ENCODE results near the gene KAZN.

The KAZN gene

DNA sequence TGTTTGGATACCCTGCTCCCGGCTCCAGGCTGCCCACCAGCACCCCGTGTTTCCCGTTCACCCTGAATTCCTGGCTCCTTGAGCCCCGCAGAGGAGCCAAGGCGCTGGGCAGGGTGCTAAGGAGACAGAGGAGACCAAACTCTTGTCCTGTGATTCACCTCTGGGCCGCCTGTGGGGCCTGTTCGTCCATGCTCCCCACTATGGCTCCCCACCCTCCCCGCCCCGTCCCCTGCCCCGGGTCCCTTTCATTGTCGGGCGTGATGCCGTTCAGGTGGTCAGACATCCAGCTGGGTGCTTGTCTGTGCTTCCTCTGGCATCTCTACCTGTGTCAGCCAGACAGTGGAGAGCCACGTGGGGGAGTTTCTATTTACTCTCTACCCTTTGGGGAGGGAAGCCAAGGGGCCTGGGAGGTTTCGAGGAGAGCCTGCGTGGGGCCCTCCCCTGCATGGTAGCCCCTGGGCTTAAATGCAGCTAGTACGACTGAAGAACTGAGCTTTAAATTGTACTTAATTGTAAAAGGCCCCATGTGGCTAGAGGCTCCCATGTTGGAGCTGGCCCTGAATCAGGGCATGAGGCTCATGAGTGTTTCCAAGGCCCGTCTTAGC, 333.7 kb downstream of the KAZN start:
- H4K8ac ChIP-seq (ENCODE audit: low read length) = no peak overlapping the region
- no peak overlapping the region for H3K4ac ChIP-seq (ENCODE audit: low read depth in 1 of 2, low read length in 2 of 2)
- no peak overlapping the region for H2BK120ac ChIP-seq (ENCODE audit: low read depth, low read length)
- no peak overlapping the region for H3K23ac ChIP-seq (ENCODE audit: low read length in 2 of 2)
- H2BK12ac ChIP-seq (ENCODE audit: low read length in 2 of 2) = no peak overlapping the region
- H3K4me3 ChIP-seq (ENCODE audit: insufficient read depth in 1 of 2, low read depth in 1 of 2, low read length in 2 of 2) = no peak overlapping the region
- WGBS = 96% methylated on average over 18 of the region's 18 CpGs
- H2BK15ac ChIP-seq (ENCODE audit: low read depth, poor library complexity, severe bottlenecking) = no peak overlapping the region
- H3K14ac ChIP-seq (ENCODE audit: low read length in 2 of 2) = no peak overlapping the region
- H2BK5ac ChIP-seq (ENCODE audit: low read depth, low read length, poor library complexity, severe bottlenecking) = no peak overlapping the region
- no peak overlapping the region for H3K4me2 ChIP-seq (ENCODE audit: low read length, poor library complexity, severe bottlenecking)
- H3K27ac ChIP-seq (ENCODE audit: low read length, poor library complexity, severe bottlenecking) = no peak overlapping the region
- no peaks in the 10 kb centered on the region for H3K9me3 ChIP-seq (ENCODE audit: control insufficient read depth, low read length)
- no peak overlapping the region for H3K9ac ChIP-seq (ENCODE audit: low read length)
- DNase-seq = no peak
- H3K4me1 ChIP-seq (ENCODE audit: control insufficient read depth, insufficient read depth, low read depth, low read length) = peaks cover 21% of the 10 kb centered on the region
- no peak overlapping the region for H2AK5ac ChIP-seq (ENCODE audit: low read length, severe bottlenecking)
- no peak overlapping the region for H4K91ac ChIP-seq (ENCODE audit: low read length)
- H2AFZ ChIP-seq (ENCODE audit: low read depth, low read length) = no peak overlapping the region
- H3K18ac ChIP-seq (ENCODE audit: low read depth in 1 of 2, low read length in 2 of 2) = no peak overlapping the region
- peaks cover 48% of the 10 kb centered on the region for H3K79me1 ChIP-seq (replicated peaks; ENCODE audit: low read length, poor library complexity, severe bottlenecking)
- peaks cover 0 to 15% of the 10 kb centered on the region in 2 experiments for H3K36me3 ChIP-seq (ENCODE audit: control insufficient read depth in 1 of 2, insufficient read depth in 2 of 2, low read depth in 1 of 2, low read length in 2 of 2)
- H3K27me3 ChIP-seq (ENCODE audit: control insufficient read depth in 1 of 2, insufficient read depth in 1 of 2, low read length in 2 of 2) = no peaks in the 10 kb centered on the region

DNA sequence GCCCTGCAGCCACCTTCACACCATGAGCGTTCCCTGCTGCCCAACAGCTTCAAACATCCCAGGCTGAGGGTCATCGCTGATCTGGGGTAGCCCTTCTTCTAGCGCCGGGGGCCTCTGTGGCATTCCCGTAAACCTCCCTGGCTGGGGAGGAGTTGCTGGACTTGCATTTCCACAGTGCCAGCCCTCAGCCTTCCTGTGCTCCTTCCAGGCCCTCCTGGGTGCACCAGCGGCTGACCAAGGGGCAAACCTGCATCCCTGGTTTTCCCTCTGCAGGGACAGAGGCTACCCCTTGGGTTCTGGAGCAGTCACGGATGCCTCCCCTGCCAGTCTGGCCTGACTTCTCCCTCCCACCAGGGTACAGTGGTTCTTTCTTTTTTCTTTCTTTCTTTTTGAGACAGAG, 336.4 kb downstream of the KAZN start:
- H2AK5ac ChIP-seq (ENCODE audit: low read length, severe bottlenecking) = no peak overlapping the region
- peaks cover 24% of the 10 kb centered on the region for H3K4me1 ChIP-seq (ENCODE audit: control insufficient read depth, insufficient read depth, low read depth, low read length)
- H2AFZ ChIP-seq (ENCODE audit: low read depth, low read length) = no peak overlapping the region
- no peak overlapping the region for H3K9ac ChIP-seq (ENCODE audit: low read length)
- H3K14ac ChIP-seq (ENCODE audit: low read length in 2 of 2) = peak overlapping the region in 1 of 2 experiments; percentile 44
- peak overlapping the region in 1 of 2 experiments; percentile 12 for H2BK12ac ChIP-seq (ENCODE audit: low read length in 2 of 2)
- peaks cover 59% of the 10 kb centered on the region for H3K79me1 ChIP-seq (replicated peaks; ENCODE audit: low read length, poor library complexity, severe bottlenecking)
- H3K27ac ChIP-seq (ENCODE audit: low read length, poor library complexity, severe bottlenecking) = no peak overlapping the region
- H2BK15ac ChIP-seq (ENCODE audit: low read depth, poor library complexity, severe bottlenecking) = peak overlapping the region; percentile 26
- no peak overlapping the region for H2BK5ac ChIP-seq (ENCODE audit: low read depth, low read length, poor library complexity, severe bottlenecking)
- H3K18ac ChIP-seq (ENCODE audit: low read depth in 1 of 2, low read length in 2 of 2) = peak overlapping the region in 1 of 2 experiments; percentile 48
- H2BK120ac ChIP-seq (ENCODE audit: low read depth, low read length) = no peak overlapping the region
- peaks cover 0 to 25% of the 10 kb centered on the region in 2 experiments for H3K36me3 ChIP-seq (ENCODE audit: control insufficient read depth in 1 of 2, insufficient read depth in 2 of 2, low read depth in 1 of 2, low read length in 2 of 2)
- H4K91ac ChIP-seq (ENCODE audit: low read length) = peak overlapping the region; percentile 65
- no peaks in the 10 kb centered on the region for H3K9me3 ChIP-seq (ENCODE audit: control insufficient read depth, low read length)
- no peak overlapping the region for H3K4me2 ChIP-seq (ENCODE audit: low read length, poor library complexity, severe bottlenecking)
- peak overlapping the region; percentile 56 for H4K8ac ChIP-seq (ENCODE audit: low read length)
- H3K23ac ChIP-seq (ENCODE audit: low read length in 2 of 2) = no peak overlapping the region
- no peak for DNase-seq
- no peak overlapping the region for H3K4me3 ChIP-seq (ENCODE audit: insufficient read depth in 1 of 2, low read depth in 1 of 2, low read length in 2 of 2)
- peak overlapping the region in 1 of 2 experiments; percentile 44 for H3K4ac ChIP-seq (ENCODE audit: low read depth in 1 of 2, low read length in 2 of 2)
- WGBS = 98% methylated on average over 7 of the region's 7 CpGs
- H3K27me3 ChIP-seq (ENCODE audit: control insufficient read depth in 1 of 2, insufficient read depth in 1 of 2, low read length in 2 of 2) = no peaks in the 10 kb centered on the region

DNA sequence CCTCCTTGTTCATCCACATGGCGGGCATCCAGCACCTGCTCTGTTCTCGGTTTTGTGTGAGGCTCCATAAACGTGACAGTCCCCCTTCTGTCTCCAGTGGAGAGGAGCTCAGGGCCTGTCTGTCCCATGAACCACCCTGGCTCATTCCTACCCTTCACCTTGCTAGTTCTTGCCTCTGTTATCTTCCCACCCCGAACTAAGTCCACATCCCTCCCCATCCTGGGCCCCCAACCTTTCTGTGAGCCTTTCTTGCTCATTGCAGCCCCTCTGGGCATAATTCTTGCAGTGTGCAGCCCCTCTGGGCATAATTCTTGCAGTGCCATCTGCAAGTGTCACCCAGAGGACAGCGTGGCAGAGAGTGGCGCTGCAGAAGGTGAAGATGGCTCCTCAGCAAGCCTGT, 338.3 kb downstream of the KAZN start:
- peak overlapping the region in 1 of 2 experiments; percentile 28 for H3K18ac ChIP-seq (ENCODE audit: low read depth in 1 of 2, low read length in 2 of 2)
- H2BK12ac ChIP-seq (ENCODE audit: low read length in 2 of 2) = peak overlapping the region in 1 of 2 experiments; percentile 24
- H2BK15ac ChIP-seq (ENCODE audit: low read depth, poor library complexity, severe bottlenecking) = peak overlapping the region; percentile 80
- no peak overlapping the region for H3K14ac ChIP-seq (ENCODE audit: low read length in 2 of 2)
- no peak overlapping the region for H2AK5ac ChIP-seq (ENCODE audit: low read length, severe bottlenecking)
- peaks cover 0 to 19% of the 10 kb centered on the region in 2 experiments for H3K36me3 ChIP-seq (ENCODE audit: control insufficient read depth in 1 of 2, insufficient read depth in 2 of 2, low read depth in 1 of 2, low read length in 2 of 2)
- H3K4me3 ChIP-seq (ENCODE audit: insufficient read depth in 1 of 2, low read depth in 1 of 2, low read length in 2 of 2) = no peak overlapping the region
- H3K27ac ChIP-seq (ENCODE audit: low read length, poor library complexity, severe bottlenecking) = no peak overlapping the region
- no peak overlapping the region for H4K91ac ChIP-seq (ENCODE audit: low read length)
- H3K23ac ChIP-seq (ENCODE audit: low read length in 2 of 2) = peak overlapping the region in 1 of 2 experiments; percentile 41
- no peak overlapping the region for H3K4ac ChIP-seq (ENCODE audit: low read depth in 1 of 2, low read length in 2 of 2)
- no peaks in the 10 kb centered on the region for H3K27me3 ChIP-seq (ENCODE audit: control insufficient read depth in 1 of 2, insufficient read depth in 1 of 2, low read length in 2 of 2)
- H2BK120ac ChIP-seq (ENCODE audit: low read depth, low read length) = no peak overlapping the region
- H2BK5ac ChIP-seq (ENCODE audit: low read depth, low read length, poor library complexity, severe bottlenecking) = no peak overlapping the region
- no peak overlapping the region for H3K9ac ChIP-seq (ENCODE audit: low read length)
- H2AFZ ChIP-seq (ENCODE audit: low read depth, low read length) = no peak overlapping the region
- H3K9me3 ChIP-seq (ENCODE audit: control insufficient read depth, low read length) = no peaks in the 10 kb centered on the region
- H3K4me2 ChIP-seq (ENCODE audit: low read length, poor library complexity, severe bottlenecking) = no peak overlapping the region
- H3K79me1 ChIP-seq (replicated peaks; ENCODE audit: low read length, poor library complexity, severe bottlenecking) = peaks cover 58% of the 10 kb centered on the region
- 84% methylated on average over 6 of the region's 6 CpGs for WGBS
- peaks cover 23% of the 10 kb centered on the region for H3K4me1 ChIP-seq (ENCODE audit: control insufficient read depth, insufficient read depth, low read depth, low read length)
- no peak overlapping the region for H4K8ac ChIP-seq (ENCODE audit: low read length)
- no peak for DNase-seq

DNA sequence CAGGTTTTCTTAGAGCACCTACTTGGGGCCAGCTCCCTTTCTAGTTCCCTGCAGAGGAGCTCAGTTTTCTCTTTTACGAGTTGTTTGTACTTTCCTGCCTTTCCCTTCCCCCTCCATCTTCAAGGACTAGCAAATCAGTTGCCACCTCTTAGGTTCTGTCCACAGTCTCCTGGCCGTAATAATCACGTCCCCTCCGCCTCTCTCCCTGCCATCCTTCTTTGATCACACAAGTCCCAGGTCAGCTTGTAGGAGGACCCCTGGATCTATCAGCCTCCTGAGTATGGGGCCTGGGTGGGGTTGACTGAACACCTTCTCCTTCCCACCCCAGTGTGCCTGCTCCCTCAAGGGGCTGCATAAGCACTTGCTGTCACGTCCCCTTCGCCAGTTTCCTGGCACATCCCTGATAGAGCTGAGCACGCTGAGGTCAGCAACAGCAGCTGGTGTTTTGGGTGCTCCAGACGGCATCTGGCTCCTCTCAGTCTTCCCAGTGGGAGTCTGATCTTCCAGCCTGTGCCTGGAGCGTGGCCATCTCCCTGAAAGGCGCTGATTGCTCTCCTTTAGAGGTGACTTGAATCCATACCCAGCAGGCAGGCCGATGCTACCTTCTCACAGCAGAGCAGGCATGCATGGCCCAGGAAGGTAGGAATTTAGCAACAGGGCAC, 338.9 kb downstream of the KAZN start:
- Histone ChIP-seq H3K79me1 (replicated peaks; ENCODE audit: low read length, poor library complexity, severe bottlenecking) (peaks cover 59% of the 10 kb centered on the region), H3K4me2 (ENCODE audit: low read length, poor library complexity, severe bottlenecking) (no peak overlapping the region), H3K4me1 (ENCODE audit: control insufficient read depth, insufficient read depth, low read depth, low read length) (peaks cover 28% of the 10 kb centered on the region), H3K18ac (ENCODE audit: low read depth in 1 of 2, low read length in 2 of 2) (peak overlapping the region; percentile 40 to 46), H2BK120ac (ENCODE audit: low read depth, low read length) (no peak overlapping the region), H3K4me3 (ENCODE audit: insufficient read depth in 1 of 2, low read depth in 1 of 2, low read length in 2 of 2) (no peak overlapping the region), H2AK5ac (ENCODE audit: low read length, severe bottlenecking) (no peak overlapping the region), H3K4ac (ENCODE audit: low read depth in 1 of 2, low read length in 2 of 2) (no peak overlapping the region), H2BK15ac (ENCODE audit: low read depth, poor library complexity, severe bottlenecking) (no peak overlapping the region), H3K14ac (ENCODE audit: low read length in 2 of 2) (no peak overlapping the region), H4K8ac (ENCODE audit: low read length) (peak overlapping the region; percentile 48), H4K91ac (ENCODE audit: low read length) (peak overlapping the region; percentile 52), H3K9me3 (ENCODE audit: control insufficient read depth, low read length) (no peaks in the 10 kb centered on the region), H3K23ac (ENCODE audit: low read length in 2 of 2) (no peak overlapping the region), H2AFZ (ENCODE audit: low read depth, low read length) (no peak overlapping the region), H3K27ac (ENCODE audit: low read length, poor library complexity, severe bottlenecking) (no peak overlapping the region), H2BK12ac (ENCODE audit: low read length in 2 of 2) (no peak overlapping the region), H2BK5ac (ENCODE audit: low read depth, low read length, poor library complexity, severe bottlenecking) (no peak overlapping the region), H3K9ac (ENCODE audit: low read length) (no peak overlapping the region), H3K27me3 (ENCODE audit: control insufficient read depth in 1 of 2, insufficient read depth in 1 of 2, low read length in 2 of 2) (no peaks in the 10 kb centered on the region), H3K36me3 (ENCODE audit: control insufficient read depth in 1 of 2, insufficient read depth in 2 of 2, low read depth in 1 of 2, low read length in 2 of 2) (peaks cover 0 to 19% of the 10 kb centered on the region in 2 experiments)
- DNase-seq = no peak
- WGBS = 86% methylated on average over 11 of the region's 11 CpGs
